ENCODE results near the gene ZSWIM1. TPM values are rescaled to one million over a fixed set of nuclear protein-coding genes. Genes with fewer than 3 reads are reported as not detected.
"Not testable (repeated sequence)": the region's sequence is repeated elsewhere in the genome, so short reads cannot be mapped to it uniquely, and the experiment has no call there.

Gene ZSWIM1
- total RNA-seq, 1 donor from 2014 or later, result 9.0 TPM

DNA sequence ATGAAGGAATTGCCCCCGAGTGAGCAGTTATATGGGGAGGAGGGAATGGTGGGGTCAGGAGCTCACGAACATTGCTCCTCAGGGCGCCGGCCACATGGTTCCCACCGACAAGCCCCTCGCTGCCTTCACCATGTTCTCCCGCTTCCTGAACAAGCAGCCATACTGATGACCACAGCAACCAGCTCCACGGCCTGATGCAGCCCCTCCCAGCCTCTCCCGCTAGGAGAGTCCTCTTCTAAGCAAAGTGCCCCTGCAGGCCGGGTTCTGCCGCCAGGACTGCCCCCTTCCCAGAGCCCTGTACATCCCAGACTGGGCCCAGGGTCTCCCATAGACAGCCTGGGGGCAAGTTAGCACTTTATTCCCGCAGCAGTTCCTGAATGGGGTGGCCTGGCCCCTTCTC lies 17.3 kb downstream of the ZSWIM1 start:
- Mint-ChIP-seq H3K27ac (ENCODE audit: unreplicated experiment) (no peak overlapping the region), H3K4me3 (ENCODE audit: unreplicated experiment) (no peak overlapping the region), H3K36me3 (ENCODE audit: low read depth, unreplicated experiment) (peaks cover 27% of the 10 kb centered on the region), H3K4me1 (ENCODE audit: low read depth, unreplicated experiment) (no peaks in the 10 kb centered on the region), H3K27me3 (ENCODE audit: low read depth, unreplicated experiment) (no peaks in the 10 kb centered on the region), H3K9me3 (ENCODE audit: unreplicated experiment) (no peaks in the 10 kb centered on the region)
- no peaks in the 10 kb centered on the region for H3K79me2 ChIP-seq (ENCODE audit: insufficient read depth, low read length)
- H4K20me1 ChIP-seq (ENCODE audit: insufficient read depth, low read length), result peaks cover 5% of the 10 kb centered on the region
- H2AFZ ChIP-seq (ENCODE audit: low read depth, low read length), result no peak overlapping the region
- H3K36me3 ChIP-seq (ENCODE audit: insufficient read depth, low read length), result peaks cover 10% of the 10 kb centered on the region
- no peaks in the 10 kb centered on the region for H3K9me3 ChIP-seq (ENCODE audit: insufficient read depth, low read depth, low read length)
- DNase-seq (ENCODE audit: low read depth) (no peak), FAIRE-seq (no peak)
- no peak overlapping the region for H3K4me2 ChIP-seq (ENCODE audit: low read length)
- no peaks in the 10 kb centered on the region for H3K4me1 ChIP-seq (ENCODE audit: insufficient read depth, low read length)
- H3K4me3 ChIP-seq (ENCODE audit: insufficient read depth, low read depth, low read length), result no peak overlapping the region
- no peak overlapping the region for H3K9ac ChIP-seq (ENCODE audit: low read length)
- no peaks in the 10 kb centered on the region for H3K27me3 ChIP-seq (ENCODE audit: insufficient read depth, low read length)
- no peak for TF ChIP-seq EZH2 (IDR thresholded peaks at IDR 0.05; ENCODE audit: insufficient read depth, low read length)
- TF ChIP-seq, protein P1, sequence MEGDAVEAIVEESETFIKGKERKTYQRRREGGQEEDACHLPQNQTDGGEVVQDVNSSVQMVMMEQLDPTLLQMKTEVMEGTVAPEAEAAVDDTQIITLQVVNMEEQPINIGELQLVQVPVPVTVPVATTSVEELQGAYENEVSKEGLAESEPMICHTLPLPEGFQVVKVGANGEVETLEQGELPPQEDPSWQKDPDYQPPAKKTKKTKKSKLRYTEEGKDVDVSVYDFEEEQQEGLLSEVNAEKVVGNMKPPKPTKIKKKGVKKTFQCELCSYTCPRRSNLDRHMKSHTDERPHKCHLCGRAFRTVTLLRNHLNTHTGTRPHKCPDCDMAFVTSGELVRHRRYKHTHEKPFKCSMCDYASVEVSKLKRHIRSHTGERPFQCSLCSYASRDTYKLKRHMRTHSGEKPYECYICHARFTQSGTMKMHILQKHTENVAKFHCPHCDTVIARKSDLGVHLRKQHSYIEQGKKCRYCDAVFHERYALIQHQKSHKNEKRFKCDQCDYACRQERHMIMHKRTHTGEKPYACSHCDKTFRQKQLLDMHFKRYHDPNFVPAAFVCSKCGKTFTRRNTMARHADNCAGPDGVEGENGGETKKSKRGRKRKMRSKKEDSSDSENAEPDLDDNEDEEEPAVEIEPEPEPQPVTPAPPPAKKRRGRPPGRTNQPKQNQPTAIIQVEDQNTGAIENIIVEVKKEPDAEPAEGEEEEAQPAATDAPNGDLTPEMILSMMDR (IDR thresholded peaks at IDR 0.05; ENCODE audit: insufficient read depth, low read depth, low read length), result no peak
- no peak overlapping the region for H3K27ac ChIP-seq (ENCODE audit: low read depth, low read length)

GRCh38 chr20:45899046-45899835 lies 18.2 kb downstream of the ZSWIM1 start:
- H3K36me3 Mint-ChIP-seq (ENCODE audit: low read depth, unreplicated experiment), result peaks cover 22% of the 10 kb centered on the region
- H3K36me3 ChIP-seq (ENCODE audit: insufficient read depth, low read length), result peaks cover 10% of the 10 kb centered on the region
- no peak overlapping the region for H3K4me2 ChIP-seq (ENCODE audit: low read length)
- no peaks in the 10 kb centered on the region for H3K79me2 ChIP-seq (ENCODE audit: insufficient read depth, low read length)
- no peak overlapping the region for H2AFZ ChIP-seq (ENCODE audit: low read depth, low read length)
- H3K27me3 Mint-ChIP-seq (ENCODE audit: low read depth, unreplicated experiment), result no peaks in the 10 kb centered on the region
- no peak overlapping the region for H3K4me3 ChIP-seq (ENCODE audit: insufficient read depth, low read depth, low read length)
- no peaks in the 10 kb centered on the region for H3K27me3 ChIP-seq (ENCODE audit: insufficient read depth, low read length)
- FAIRE-seq (no peak), DNase-seq (ENCODE audit: low read depth) (no peak)
- no peak overlapping the region for H3K27ac Mint-ChIP-seq (ENCODE audit: unreplicated experiment)
- H3K4me3 Mint-ChIP-seq (ENCODE audit: unreplicated experiment), result no peak overlapping the region
- no peaks in the 10 kb centered on the region for H3K9me3 ChIP-seq (ENCODE audit: insufficient read depth, low read depth, low read length)
- no peak overlapping the region for H3K9ac ChIP-seq (ENCODE audit: low read length)
- no peaks in the 10 kb centered on the region for H3K4me1 ChIP-seq (ENCODE audit: insufficient read depth, low read length)
- H3K4me1 Mint-ChIP-seq (ENCODE audit: low read depth, unreplicated experiment), result no peaks in the 10 kb centered on the region
- peaks cover 5% of the 10 kb centered on the region for H4K20me1 ChIP-seq (ENCODE audit: insufficient read depth, low read length)
- H3K27ac ChIP-seq (ENCODE audit: low read depth, low read length), result no peak overlapping the region
- TF ChIP-seq, protein P1 (IDR thresholded peaks at IDR 0.05; ENCODE audit: insufficient read depth, low read depth, low read length), result no peak
- TF ChIP-seq EZH2 (IDR thresholded peaks at IDR 0.05; ENCODE audit: insufficient read depth, low read length), result no peak
- no peaks in the 10 kb centered on the region for H3K9me3 Mint-ChIP-seq (ENCODE audit: unreplicated experiment)

GRCh38 chr20:45901332-45901731 lies 20.3 kb downstream of the ZSWIM1 start:
- H3K27me3 Mint-ChIP-seq (ENCODE audit: low read depth, unreplicated experiment); FAIRE-seq; H3K9ac ChIP-seq (ENCODE audit: low read length); H3K4me2 ChIP-seq (ENCODE audit: low read length); H3K4me3 Mint-ChIP-seq (ENCODE audit: unreplicated experiment); H3K27ac ChIP-seq (ENCODE audit: low read depth, low read length); H3K4me3 ChIP-seq (ENCODE audit: insufficient read depth, low read depth, low read length); H3K36me3 ChIP-seq (ENCODE audit: insufficient read depth, low read length); H3K9me3 Mint-ChIP-seq (ENCODE audit: unreplicated experiment); H3K9me3 ChIP-seq (ENCODE audit: insufficient read depth, low read depth, low read length); H4K20me1 ChIP-seq (ENCODE audit: insufficient read depth, low read length); H3K27ac Mint-ChIP-seq (ENCODE audit: unreplicated experiment); DNase-seq (ENCODE audit: low read depth); H3K4me1 Mint-ChIP-seq (ENCODE audit: low read depth, unreplicated experiment); H3K27me3 ChIP-seq (ENCODE audit: insufficient read depth, low read length); H3K79me2 ChIP-seq (ENCODE audit: insufficient read depth, low read length); H2AFZ ChIP-seq (ENCODE audit: low read depth, low read length): not testable (repeated sequence)
- peaks cover 12% of the 10 kb centered on the region for H3K4me1 ChIP-seq (ENCODE audit: insufficient read depth, low read length)
- peaks cover 31% of the 10 kb centered on the region for H3K36me3 Mint-ChIP-seq (ENCODE audit: low read depth, unreplicated experiment)
